ENCODE results near the gene SMAP1.
"Not testable (repeated sequence)": the region's sequence is repeated elsewhere in the genome, so short reads cannot be mapped to it uniquely, and the experiment has no call there.

SMAP1 gene

DNA sequence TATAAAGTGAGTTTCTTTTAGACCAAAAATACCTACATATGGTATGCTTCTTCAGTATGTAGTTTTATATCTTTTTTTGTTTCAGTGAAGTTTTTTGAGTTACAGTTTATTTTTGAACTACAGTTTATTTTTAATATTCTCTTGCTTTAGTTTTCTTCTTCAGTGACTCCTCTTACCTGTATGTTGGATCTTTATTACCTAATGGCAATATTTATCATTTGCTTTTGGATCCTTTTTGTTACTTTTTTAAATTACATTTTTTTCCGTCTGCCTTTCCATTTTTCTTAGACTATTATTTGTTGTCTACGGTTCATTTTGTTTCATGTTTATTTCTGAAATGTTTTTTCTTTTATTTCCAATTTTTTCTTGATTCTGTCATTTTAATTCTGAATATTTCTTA lies 71.9 kb downstream of the SMAP1 start:
- H3K27ac ChIP-seq: no peak overlapping the region
- TF ChIP-seq, protein P1, sequence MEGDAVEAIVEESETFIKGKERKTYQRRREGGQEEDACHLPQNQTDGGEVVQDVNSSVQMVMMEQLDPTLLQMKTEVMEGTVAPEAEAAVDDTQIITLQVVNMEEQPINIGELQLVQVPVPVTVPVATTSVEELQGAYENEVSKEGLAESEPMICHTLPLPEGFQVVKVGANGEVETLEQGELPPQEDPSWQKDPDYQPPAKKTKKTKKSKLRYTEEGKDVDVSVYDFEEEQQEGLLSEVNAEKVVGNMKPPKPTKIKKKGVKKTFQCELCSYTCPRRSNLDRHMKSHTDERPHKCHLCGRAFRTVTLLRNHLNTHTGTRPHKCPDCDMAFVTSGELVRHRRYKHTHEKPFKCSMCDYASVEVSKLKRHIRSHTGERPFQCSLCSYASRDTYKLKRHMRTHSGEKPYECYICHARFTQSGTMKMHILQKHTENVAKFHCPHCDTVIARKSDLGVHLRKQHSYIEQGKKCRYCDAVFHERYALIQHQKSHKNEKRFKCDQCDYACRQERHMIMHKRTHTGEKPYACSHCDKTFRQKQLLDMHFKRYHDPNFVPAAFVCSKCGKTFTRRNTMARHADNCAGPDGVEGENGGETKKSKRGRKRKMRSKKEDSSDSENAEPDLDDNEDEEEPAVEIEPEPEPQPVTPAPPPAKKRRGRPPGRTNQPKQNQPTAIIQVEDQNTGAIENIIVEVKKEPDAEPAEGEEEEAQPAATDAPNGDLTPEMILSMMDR (conservative IDR thresholded peaks at IDR 0.05): no peak
- TF ChIP-seq ZFX (IDR thresholded peaks at IDR 0.05): no peak

DNA sequence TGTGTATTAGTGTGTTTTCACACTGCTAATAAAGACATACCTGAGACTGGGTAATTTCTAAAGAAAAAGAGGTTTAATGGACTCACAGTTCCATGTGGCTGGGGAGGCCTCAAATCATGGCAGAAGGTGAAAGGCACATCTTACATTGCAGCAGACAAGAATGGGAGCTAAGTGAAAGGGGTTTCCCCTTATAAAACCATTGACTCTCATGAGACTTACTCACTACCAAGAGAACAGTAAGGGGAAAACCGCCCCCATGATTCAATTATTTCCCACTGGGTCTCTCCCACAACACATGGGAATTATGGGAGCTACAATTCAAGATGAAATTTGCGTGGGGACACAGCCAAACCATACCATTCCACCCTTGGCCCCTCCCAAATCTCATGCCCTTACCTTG lies 73.1 kb downstream of the SMAP1 start:
- not testable (repeated sequence) for H3K27ac ChIP-seq

DNA sequence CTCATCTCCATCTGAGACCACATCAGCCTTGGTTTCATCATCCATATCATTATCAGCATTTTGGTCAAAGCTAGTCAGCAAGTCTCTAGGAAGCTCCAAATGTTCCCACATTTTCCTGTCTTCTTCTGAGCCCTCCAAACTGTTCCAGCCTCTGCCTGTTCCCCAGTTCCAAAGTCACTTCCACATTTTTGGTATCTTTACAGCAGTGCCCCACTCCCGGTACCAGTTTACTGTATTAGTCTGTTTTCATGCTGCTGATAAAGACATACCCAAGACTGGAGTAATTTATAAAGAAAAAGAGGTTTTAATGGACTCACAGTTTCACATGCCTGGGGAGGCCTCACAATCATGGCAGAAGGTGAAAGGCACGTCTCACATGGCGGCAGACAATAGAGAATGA lies 74.8 kb downstream of the SMAP1 start:
- not testable (repeated sequence) for H3K27ac ChIP-seq

DNA sequence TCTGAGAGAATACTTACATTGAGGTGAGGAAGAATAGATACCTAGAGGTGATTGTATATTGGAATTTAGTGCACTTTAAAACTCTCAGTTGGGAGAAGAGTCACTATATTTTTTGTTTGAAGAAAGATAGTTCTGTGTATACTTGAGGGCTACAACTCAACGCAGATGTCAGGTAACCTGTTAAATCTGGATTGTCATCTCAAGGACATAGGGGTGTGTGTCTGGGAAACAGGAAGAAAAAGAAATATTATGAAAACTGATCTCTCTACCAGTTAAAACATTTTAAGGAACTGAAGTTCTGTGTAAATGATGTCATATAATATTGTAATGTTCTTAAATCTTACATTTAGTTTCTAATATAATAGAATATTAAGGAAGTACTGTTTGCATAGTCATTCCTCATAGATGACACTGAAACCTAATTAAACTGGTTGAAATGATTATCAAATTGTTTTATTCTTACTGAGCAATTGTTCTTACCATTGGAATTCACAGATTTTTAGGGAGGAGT lies 86.2 kb downstream of the SMAP1 start:
- TF ChIP-seq, protein P1 (conservative IDR thresholded peaks at IDR 0.05): no peak
- TF ChIP-seq ZFX (IDR thresholded peaks at IDR 0.05): no peak
- H3K27ac ChIP-seq: no peak overlapping the region

DNA sequence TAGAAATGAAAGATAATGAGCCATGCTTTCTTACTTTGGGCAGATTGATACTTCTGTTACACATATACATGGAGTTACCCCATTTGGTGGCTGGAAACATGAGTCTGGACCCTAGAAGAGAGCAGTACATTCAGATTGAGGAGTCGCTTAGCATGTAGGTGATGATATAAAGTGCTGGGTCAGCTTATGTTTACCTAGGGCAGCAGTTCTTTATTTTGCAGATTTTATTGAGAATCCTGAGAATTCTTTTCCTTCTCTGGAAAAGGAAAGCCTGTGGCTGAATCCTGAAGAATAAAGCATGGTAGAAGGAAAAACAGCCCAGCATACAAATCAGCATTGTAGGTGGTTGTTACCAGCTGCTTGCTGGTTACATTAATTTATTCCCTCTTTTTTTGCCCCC lies 91.2 kb downstream of the SMAP1 start:
- TF ChIP-seq, protein P1 (conservative IDR thresholded peaks at IDR 0.05): no peak
- no peak for TF ChIP-seq ZFX (IDR thresholded peaks at IDR 0.05)
- H3K27ac ChIP-seq: no peak overlapping the region

DNA sequence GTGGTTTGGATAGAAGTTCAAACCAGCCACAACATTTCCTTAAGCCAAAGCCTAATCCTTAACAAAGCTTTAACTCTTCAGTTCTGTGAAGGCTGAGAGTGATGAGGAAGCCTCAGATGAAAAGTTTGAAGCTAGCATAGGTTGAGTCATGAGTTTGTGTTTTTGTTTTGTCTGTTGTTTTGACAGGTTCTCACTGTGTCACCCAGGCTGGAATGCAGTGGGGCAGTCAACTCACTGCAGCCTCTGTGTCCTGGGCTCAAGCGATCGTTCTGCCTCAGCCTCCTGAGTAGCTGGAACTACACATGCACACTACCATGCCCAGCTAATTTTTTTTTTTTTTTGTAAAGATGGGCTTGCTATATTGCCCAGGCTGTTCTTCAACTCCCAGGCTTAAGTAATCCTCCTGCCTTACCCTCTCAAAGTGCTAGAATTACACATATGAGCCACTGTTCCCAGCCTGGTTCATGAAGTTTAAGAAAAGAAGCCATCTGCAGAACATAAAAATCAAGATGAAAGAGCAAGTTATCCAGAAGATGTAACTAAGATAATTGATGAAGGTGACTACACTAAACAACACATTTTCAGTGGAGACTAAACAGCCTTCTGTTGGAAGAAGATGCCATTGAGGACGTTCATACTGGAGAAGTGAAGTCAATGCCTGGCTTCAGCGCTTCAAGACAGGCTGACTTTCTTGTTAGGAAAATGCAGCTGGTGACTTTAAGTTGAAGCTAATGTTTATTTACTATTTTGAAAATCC lies 96.2 kb downstream of the SMAP1 start:
- H3K27ac ChIP-seq: no peak overlapping the region
- no peak for TF ChIP-seq ZFX (IDR thresholded peaks at IDR 0.05)
- TF ChIP-seq, protein P1 (conservative IDR thresholded peaks at IDR 0.05): no peak

DNA sequence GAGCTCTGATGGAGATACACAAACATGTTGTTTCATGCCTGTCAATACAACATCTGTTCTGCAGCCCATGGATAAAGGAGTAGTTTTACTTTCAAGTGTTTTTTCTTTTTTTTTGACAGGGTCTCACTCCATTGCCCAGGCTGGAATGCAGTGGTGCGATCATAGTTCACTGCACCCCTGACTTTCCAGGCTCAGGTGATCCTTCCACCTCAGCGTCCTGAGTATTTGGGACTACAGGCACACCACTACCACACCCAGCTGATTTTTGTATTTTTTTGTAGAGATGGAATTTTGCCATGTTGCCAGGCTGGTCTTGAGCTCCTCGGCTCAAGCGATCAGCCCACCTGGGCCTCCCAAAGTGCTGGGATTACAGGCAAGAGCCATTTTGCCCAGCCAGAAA lies 97.0 kb downstream of the SMAP1 start:
- TF ChIP-seq, protein P1 (conservative IDR thresholded peaks at IDR 0.05): no peak
- TF ChIP-seq ZFX (IDR thresholded peaks at IDR 0.05): no peak
- H3K27ac ChIP-seq: no peak overlapping the region

DNA sequence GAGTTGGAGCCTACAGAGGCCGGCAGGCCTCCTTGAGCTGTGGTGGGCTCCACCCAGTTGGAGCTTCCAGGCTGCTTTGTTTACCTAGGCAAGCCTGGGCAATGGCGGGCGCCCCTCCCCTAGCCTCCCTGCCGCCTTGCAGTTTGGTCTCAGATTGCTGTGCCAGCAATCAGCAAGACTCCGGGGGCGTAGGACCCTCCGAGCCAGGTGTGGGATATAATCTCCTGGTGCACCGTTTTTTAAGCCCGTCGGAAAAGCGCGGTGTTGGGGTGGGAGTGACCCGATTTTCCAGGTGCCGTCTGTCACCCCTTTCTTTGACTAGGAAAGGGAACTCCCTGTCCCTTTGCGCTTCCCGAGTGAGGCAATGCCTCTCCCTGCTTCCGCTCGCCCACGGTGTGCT lies 103.7 kb downstream of the SMAP1 start:
- H3K27ac ChIP-seq: not testable (repeated sequence)

DNA sequence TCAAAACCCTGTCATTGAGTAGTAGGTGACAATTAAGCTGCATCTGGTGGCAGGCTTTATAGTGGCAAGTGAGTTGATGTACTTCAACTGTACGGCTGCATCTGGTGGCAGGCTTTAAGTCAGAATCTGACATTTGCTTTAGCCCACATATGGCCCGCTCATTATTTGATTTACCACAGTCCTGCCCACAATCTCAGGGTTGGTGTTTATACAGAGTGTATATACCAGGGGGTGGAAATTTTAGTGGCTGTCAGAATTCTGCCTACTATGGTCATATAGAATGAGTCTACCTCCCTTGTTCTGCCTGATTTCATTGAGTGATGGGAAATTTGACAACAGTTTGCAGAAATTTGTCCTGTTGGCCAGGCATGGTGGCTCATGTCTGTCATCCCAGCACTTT lies 112.3 kb downstream of the SMAP1 start:
- TF ChIP-seq, protein P1 (conservative IDR thresholded peaks at IDR 0.05): no peak
- TF ChIP-seq ZFX (IDR thresholded peaks at IDR 0.05): no peak
- no peak overlapping the region for H3K27ac ChIP-seq

All from C4-2B (cell line).